NCI-H2171 (cell line): ENCODE measurements around the gene ZCCHC24.

ENCODE experiments used
- DNase-seq: peaks from one replicate; lab custom pipeline; 2025; lab: John Stamatoyannopoulos, UW

ZCCHC24 gene

GRCh38 chr10:79397575-79398303 lies 47.7 kb downstream of the ZCCHC24 start:
- DNase-seq = no peak

- no peak for DNase-seq
Measured at GRCh38 chr10:79397051-79397450, 48.4 kb downstream of the ZCCHC24 start.

GRCh38 chr10:79396520-79396919 lies 48.9 kb downstream of the ZCCHC24 start:
- no peak for DNase-seq

- no peak for DNase-seq
Measured at GRCh38 chr10:79394664-79395063, 50.8 kb downstream of the ZCCHC24 start.

- no peak for DNase-seq
Measured at GRCh38 chr10:79393924-79394610, 51.4 kb downstream of the ZCCHC24 start.

- DNase-seq = no peak
Measured at GRCh38 chr10:79393221-79393923, 52.1 kb downstream of the ZCCHC24 start.

GRCh38 chr10:79392506-79393176 lies 52.8 kb downstream of the ZCCHC24 start:
- no peak for DNase-seq

GRCh38 chr10:79392020-79392398 lies 53.4 kb downstream of the ZCCHC24 start:
- no peak for DNase-seq

- no peak for DNase-seq
Measured at GRCh38 chr10:79391231-79392019, 54.0 kb downstream of the ZCCHC24 start.

GRCh38 chr10:79390551-79391229 lies 54.7 kb downstream of the ZCCHC24 start:
- DNase-seq = no peak

- no peak for DNase-seq
Measured at GRCh38 chr10:79390057-79390456, 55.4 kb downstream of the ZCCHC24 start.

GRCh38 chr10:79387974-79388850 lies 57.2 kb downstream of the ZCCHC24 start:
- DNase-seq = no peak

GRCh38 chr10:79387466-79387973 lies 57.9 kb downstream of the ZCCHC24 start:
- no peak for DNase-seq

GRCh38 chr10:79386637-79387465 lies 58.6 kb downstream of the ZCCHC24 start:
- DNase-seq = no peak

GRCh38 chr10:79385804-79386531 lies 59.5 kb downstream of the ZCCHC24 start:
- DNase-seq = no peak

- no peak for DNase-seq
Measured at GRCh38 chr10:79385392-79385795, 60.0 kb downstream of the ZCCHC24 start.

GRCh38 chr10:79384773-79385391 lies 60.5 kb downstream of the ZCCHC24 start:
- no peak for DNase-seq
